Fibroblast of skin of left quadriceps (primary cell): ENCODE results near the gene MAGEA3.
"Not testable (repeated sequence)": the region's sequence is repeated elsewhere in the genome, so short reads cannot be mapped to it uniquely, and the experiment has no call there.

Source experiments
- DNase-seq, 2 experiments: peaks; one replicate each; pipeline ENCODE4 v3.0.0-alpha.2; 2013; ENCODE audit warnings: low read depth in 2 of 2

Gene MAGEA3

DNA sequence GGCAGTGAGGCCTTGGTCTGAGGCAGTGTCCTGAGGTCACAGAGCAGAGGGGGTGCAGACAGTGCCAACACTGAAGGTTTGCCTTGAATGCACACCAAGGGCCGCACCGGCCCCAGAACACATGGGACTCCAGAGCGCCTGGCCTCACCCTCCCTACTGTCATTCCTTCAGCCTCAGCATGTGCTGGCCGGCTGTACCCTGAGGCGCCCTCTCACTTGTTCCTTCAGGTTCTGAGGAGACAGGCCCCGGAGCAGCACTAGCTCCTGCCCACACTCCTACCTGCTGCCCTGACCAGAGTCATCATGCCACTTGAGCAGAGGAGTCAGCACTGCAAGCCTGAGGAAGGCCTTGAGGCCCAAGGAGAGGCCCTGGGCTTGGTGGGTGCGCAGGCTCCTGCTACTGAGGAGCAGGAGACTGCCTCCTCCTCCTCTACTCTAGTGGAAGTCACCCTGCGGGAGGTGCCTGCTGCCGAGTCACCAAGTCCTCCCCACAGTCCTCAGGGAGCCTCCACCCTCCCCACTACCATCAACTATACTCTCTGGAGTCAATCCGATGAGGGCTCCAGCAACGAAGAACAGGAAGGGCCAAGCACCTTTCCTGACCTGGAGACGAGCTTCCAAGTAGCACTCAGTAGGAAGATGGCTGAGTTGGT is 37.4 kb downstream of the MAGEA3 start:
- no peak for DNase-seq

DNA sequence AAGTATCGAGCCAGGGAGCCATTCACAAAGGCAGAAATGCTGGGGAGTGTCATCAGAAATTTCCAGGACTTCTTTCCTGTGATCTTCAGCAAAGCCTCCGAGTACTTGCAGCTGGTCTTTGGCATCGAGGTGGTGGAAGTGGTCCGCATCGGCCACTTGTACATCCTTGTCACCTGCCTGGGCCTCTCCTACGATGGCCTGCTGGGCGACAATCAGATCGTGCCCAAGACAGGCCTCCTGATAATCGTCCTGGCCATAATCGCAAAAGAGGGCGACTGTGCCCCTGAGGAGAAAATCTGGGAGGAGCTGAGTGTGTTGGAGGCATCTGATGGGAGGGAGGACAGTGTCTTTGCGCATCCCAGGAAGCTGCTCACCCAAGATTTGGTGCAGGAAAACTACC is 37.9 kb downstream of the MAGEA3 start:
- DNase-seq, result not testable (repeated sequence)

DNA sequence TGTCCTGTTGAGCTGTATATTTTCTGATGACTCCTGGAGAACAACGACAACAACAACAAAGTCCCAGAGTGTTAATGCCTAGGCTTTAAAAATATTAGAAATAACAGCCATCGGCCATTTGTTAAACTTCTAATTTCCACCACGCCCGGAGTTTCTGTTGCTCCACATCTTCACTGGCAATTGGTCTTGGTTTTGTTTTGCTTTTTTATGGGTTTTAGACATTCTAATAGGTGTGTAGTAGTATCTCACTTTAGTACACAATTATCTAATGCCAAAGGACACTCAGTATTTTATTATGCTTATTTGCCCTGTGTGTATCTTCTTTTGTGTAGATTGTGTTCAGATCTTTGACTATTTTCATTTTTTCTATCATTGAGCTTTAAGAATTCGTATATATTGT is 40.0 kb downstream of the MAGEA3 start:
- no peak for DNase-seq
